Measurements from ENCODE around the gene CAP1.

CAP1 gene

GRCh38 chr1:40092706-40093639, 52.4 kb downstream of the CAP1 start:
- Histone ChIP-seq H4K20me1 (no peaks in the 10 kb centered on the region), H3K4me3 (no peak overlapping the region), H3K36me3 (peaks cover 63% of the 10 kb centered on the region), H3K27ac (no peak overlapping the region), H3K9me3 (no peaks in the 10 kb centered on the region), H3K9ac (no peak overlapping the region), H3K4me2 (no peak overlapping the region), H3K4me1 (peaks cover 34% of the 10 kb centered on the region), H3K27me3 (no peaks in the 10 kb centered on the region)
- TF ChIP-seq Cebpa-rat (IDR thresholded peaks at IDR 0.05), result no peak

- Histone ChIP-seq H3K9me3 (no peaks in the 10 kb centered on the region), H3K9ac (no peak overlapping the region), H3K4me1 (peaks cover 34% of the 10 kb centered on the region), H3K4me3 (no peak overlapping the region), H3K27me3 (no peaks in the 10 kb centered on the region), H3K36me3 (peaks cover 47% of the 10 kb centered on the region), H4K20me1 (no peaks in the 10 kb centered on the region), H3K4me2 (0 out of 2 replicates have a peak overlapping the region, but pooled peaks have one; percentile 18), H3K27ac (no peak overlapping the region)
- TF ChIP-seq Cebpa-rat (IDR thresholded peaks at IDR 0.05), result no peak
Measured at GRCh38 chr1:40094466-40095110, 54.1 kb downstream of the CAP1 start.

- Histone ChIP-seq H3K27ac (no peak overlapping the region), H3K4me2 (peak overlapping the region; percentile 96), H3K27me3 (no peaks in the 10 kb centered on the region), H3K4me1 (peaks cover 34% of the 10 kb centered on the region), H3K9ac (no peak overlapping the region), H3K9me3 (no peaks in the 10 kb centered on the region), H3K36me3 (peaks cover 35% of the 10 kb centered on the region), H4K20me1 (no peaks in the 10 kb centered on the region), H3K4me3 (no peak overlapping the region)
- TF ChIP-seq Cebpa-rat (IDR thresholded peaks at IDR 0.05), result no peak
Measured at GRCh38 chr1:40095806-40096205, 55.3 kb downstream of the CAP1 start.

DNA sequence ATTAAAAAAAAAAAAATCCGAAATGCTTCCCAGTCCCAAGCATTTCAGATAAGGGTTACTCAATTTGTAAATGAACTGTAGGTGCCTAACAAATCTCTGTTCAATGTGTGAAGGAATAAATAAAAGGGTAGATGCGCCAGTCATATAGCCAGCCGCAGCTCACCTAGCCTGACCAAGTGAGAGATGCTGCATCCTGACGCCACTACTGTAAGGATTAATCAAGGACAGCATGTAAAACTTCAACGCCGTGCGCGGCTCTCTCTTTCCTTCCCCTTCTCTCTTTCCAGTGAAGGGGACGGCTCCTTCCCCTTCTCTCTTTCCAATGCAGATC, 56.1 kb downstream of the CAP1 start:
- Histone ChIP-seq H3K9me3 (no peaks in the 10 kb centered on the region; the same call in 1 of the 2 replicates), H3K27ac (peak overlapping the region; percentile 68), H3K4me1 (peaks cover 34% of the 10 kb centered on the region), H3K27me3 (no peaks in the 10 kb centered on the region), H3K9ac (peak overlapping the region; percentile 81), H3K4me2 (peak overlapping the region; percentile 96), H3K4me3 (peak overlapping the region; percentile 79), H3K36me3 (peaks cover 27% of the 10 kb centered on the region), H4K20me1 (no peaks in the 10 kb centered on the region)
- no peak for TF ChIP-seq Cebpa-rat (IDR thresholded peaks at IDR 0.05)

DNA sequence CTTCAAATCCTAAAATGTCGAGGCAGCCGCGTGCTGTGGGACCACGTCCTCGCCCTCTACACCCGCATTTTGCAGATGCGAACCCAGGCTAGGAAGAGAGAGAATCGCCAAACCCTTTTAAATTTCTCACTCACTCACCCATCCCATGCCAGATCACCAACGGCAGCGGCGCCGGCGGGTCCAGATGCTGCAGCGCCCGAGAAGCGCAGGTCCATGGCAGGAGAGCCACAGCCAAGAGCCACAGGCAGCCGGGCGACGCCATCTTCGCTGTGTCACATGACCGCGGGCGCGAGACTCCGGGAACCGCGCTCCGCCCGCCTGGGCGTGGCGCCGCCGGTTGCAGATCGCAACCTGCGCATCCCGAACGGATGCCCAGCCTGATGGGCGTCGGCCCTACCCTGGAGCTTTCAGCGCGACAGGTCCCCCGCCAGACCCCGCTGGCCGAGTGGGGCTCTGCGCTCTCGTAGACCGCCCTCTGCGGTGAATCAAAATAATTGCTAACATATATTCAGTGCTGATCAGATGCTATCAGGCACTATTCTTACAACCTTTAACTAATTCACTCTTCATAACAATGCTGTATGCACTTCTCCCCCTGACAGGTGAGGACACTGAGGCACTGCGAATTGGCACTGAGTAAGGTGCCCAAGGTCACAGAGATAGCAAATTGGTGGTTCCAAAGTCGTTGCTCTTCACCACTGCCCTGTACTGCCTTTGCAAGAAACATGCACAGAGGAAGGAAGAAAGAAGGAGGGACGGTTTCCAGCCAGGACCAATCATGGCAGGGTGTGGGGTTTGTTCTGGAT, 56.7 kb downstream of the CAP1 start, which contains the start of gene PPT1:
Gene PPT1, minus strand, starts transcription at position 276 of the 806 bp plus-strand sequence. Its CDS starts 14 bp downstream, at position 262.
- Histone ChIP-seq H4K20me1 (no peaks in the 10 kb centered on the region), H3K27ac (peak within 1 kb of the TSS; percentile 68), H3K4me2 (peak within 1 kb of the TSS; percentile 96), H3K36me3 (peaks cover 21% of the 10 kb centered on the region), H3K9me3 (peaks cover 5% of the 10 kb centered on the region), H3K27me3 (no peaks in the 10 kb centered on the region), H3K9ac (peak within 1 kb of the TSS; percentile 81), H3K4me1 (peaks cover 34% of the 10 kb centered on the region), H3K4me3 (peak within 1 kb of the TSS; percentile 79)
- no peak for TF ChIP-seq Cebpa-rat (IDR thresholded peaks at IDR 0.05)

GRCh38 chr1:40102038-40102437, 61.5 kb downstream of the CAP1 start:
- Histone ChIP-seq H3K4me3 (no peak overlapping the region), H3K9me3 (peaks cover 20% of the 10 kb centered on the region), H3K9ac (no peak overlapping the region), H4K20me1 (no peaks in the 10 kb centered on the region), H3K36me3 (no peaks in the 10 kb centered on the region), H3K27ac (no peak overlapping the region), H3K4me1 (peaks cover 6% of the 10 kb centered on the region), H3K27me3 (no peaks in the 10 kb centered on the region), H3K4me2 (no peak overlapping the region)
- TF ChIP-seq Cebpa-rat (IDR thresholded peaks at IDR 0.05), result no peak

GRCh38 chr1:40102896-40103295, 62.4 kb downstream of the CAP1 start:
- no peak overlapping the region for H3K9ac ChIP-seq
- peaks cover under 1% of the 10 kb centered on the region; the same call in 1 of the 2 replicates for H3K4me1 ChIP-seq
- no peak overlapping the region for H3K4me3 ChIP-seq
- peaks cover 20% of the 10 kb centered on the region for H3K9me3 ChIP-seq
- no peak for TF ChIP-seq Cebpa-rat (IDR thresholded peaks at IDR 0.05)
- no peak overlapping the region for H3K27ac ChIP-seq
- H3K27me3 ChIP-seq, result no peaks in the 10 kb centered on the region
- no peaks in the 10 kb centered on the region for H4K20me1 ChIP-seq
- no peaks in the 10 kb centered on the region for H3K36me3 ChIP-seq
- H3K4me2 ChIP-seq, result no peak overlapping the region

DNA sequence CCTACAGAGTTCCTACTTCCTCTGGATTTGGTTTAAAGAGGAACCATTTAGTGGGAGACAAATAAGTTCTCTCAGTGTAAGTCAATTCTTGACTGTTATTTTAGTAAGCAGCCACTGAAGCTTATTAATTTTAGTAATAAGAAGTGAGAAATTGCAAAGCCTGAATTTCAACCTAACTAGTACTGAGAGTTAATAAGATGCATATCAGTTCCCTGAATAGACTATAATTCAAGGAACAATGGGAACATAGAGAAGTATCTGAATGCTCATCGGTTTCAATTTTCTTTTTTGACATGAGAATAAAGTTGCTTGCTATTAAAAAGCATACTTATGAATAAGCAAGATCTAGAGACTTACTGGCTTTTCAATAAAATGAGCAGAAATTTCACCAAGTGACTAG, 64.5 kb downstream of the CAP1 start:
- no peak overlapping the region for H3K4me3 ChIP-seq
- H3K27me3 ChIP-seq, result no peaks in the 10 kb centered on the region
- H3K9ac ChIP-seq, result no peak overlapping the region
- no peak for TF ChIP-seq Cebpa-rat (IDR thresholded peaks at IDR 0.05)
- H4K20me1 ChIP-seq, result no peaks in the 10 kb centered on the region
- H3K36me3 ChIP-seq, result no peaks in the 10 kb centered on the region
- H3K4me2 ChIP-seq, result no peak overlapping the region
- no peak overlapping the region for H3K27ac ChIP-seq
- peaks cover 29% of the 10 kb centered on the region for H3K9me3 ChIP-seq
- no peaks in the 10 kb centered on the region for H3K4me1 ChIP-seq

- Histone ChIP-seq H3K9ac (no peak overlapping the region), H3K27me3 (no peaks in the 10 kb centered on the region), H4K20me1 (no peaks in the 10 kb centered on the region), H3K36me3 (no peaks in the 10 kb centered on the region), H3K9me3 (peaks cover 36% of the 10 kb centered on the region), H3K27ac (no peak overlapping the region), H3K4me3 (no peak overlapping the region), H3K4me2 (no peak overlapping the region), H3K4me1 (no peaks in the 10 kb centered on the region)
- TF ChIP-seq Cebpa-rat (IDR thresholded peaks at IDR 0.05), result no peak
Measured at GRCh38 chr1:40107290-40107959, 66.9 kb downstream of the CAP1 start.

All from BLaER1 (cell line).